HG02759 (cell line): Measurements from ENCODE around the gene BCAS1.

ENCODE experiments used
- ATAC-seq: cut with Tn5 transposase; IDR thresholded peaks from one replicate; pipeline ENCODE4 v1.9.1; 2021; ENCODE audit warnings: mild to moderate bottlenecking, moderate library complexity; ENCODE audit not compliant: unreplicated experiment

Gene BCAS1

DNA sequence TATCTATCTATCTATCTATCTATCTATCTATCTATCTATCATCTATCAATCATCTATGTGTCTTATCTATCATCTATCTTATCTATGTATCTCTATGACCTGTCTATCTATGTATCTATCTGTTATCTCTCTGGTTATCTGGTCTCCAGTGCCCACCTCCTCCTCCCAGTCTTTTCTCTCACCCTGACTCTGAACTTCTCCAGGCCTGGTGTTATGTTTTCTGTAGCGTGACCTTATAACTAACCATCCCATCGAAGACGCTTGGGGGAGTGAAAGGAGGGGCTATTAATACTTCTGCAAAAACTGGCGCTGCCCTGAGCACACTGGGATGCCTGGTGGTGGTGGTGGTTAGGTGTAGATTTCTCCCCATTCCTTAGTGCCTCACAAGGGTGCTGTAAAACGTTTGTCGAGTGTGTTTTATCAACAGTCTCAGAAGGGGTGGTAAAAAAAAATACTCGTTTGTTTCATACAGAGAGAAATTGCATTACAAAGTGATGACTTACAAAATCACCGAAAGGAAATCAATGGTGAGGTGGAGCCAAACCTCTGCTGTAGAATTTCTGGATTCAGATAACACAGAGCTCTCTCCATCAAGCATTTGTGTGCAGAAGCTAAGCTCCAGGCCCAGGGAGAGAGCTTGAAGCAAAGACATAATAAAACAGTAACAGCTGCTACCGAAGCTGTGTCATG is 156.2 kb downstream of the BCAS1 start:
- no peak for ATAC-seq

DNA sequence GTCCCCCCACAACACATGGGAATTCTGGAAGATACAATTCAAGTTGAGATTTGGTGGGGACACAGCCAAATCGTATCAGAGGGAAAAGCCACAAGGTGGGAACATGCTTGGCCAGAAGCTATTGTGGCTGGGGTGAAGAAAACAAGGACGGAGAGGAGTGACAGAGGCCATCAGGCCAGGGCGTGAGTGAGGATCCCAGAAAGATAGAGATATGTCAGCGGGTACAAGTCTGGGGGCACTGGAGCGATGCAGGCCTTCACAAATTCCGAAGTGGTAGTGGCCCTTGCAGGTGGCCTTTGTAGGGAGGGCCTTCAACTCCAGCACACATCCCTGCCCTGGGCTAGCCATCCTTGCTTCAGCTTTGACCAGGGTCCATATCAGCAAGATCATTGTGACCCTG is 159.1 kb downstream of the BCAS1 start:
- ATAC-seq: no peak

DNA sequence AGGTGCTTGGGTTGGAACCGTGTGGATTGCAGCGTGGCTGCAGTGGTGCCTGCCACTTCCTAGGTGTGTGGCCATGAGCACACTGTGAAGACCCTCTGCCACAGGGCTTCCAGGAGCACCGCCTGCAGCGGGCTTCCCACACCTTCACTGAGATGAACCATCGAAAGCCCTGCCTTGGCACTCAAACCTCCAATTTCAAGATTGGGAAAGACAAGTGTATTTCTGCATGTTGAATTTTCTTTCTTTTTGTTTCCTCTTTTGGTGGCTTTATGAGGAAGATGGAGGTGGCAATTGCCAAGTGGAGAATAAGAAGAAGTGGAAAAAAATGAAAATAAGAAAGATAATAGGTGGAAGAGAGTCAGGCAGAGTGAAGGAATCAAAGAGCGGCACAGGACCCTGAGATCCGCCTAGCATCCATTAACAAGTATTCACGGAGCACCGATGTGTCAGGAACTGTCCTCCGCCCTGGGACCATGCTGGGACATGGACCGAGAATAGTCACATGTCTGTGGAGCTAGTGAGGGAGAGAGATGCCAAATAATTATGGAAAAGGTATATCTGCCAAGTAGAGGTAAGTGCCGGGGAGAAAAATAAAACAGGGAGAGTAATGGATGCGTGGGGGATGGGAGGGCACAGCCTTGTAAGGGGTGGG is 159.9 kb downstream of the BCAS1 start:
- ATAC-seq: no peak

DNA sequence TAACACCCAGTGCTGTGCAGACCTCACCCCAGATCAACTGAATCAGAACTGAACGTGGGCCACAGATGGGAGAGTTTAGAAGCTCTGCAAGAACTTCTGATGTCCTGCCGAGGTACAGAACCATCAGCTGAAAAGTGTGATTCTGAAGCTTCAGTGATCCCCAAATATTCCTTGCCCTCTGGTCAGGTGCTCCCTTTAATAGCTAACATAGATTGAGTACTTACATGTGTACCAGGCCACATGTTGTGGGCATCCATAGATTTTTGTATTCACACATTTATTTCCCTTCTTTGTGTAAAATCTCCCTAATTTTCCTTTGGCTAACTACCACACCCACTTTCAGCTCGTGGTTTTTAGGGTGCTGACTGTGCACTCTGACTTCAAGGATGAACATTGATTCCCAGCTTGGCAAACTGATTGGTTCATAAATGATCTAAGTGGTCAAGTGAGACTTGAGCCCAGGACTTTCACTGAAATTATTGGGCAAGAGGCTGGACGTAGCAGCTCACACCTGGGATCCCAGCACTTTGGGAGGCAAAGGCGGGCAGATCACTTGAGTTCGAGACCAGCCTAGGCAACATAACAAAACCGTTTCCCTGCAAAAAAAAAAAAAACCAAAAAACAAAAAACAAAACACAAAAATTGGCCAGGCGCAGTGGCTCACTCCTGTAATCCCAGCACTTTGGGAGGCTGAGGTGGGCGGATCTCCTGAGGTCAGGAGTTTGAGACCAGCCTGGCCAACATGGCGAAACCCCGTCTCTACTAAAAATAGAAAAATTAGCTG is 162.2 kb downstream of the BCAS1 start:
- no peak for ATAC-seq

DNA sequence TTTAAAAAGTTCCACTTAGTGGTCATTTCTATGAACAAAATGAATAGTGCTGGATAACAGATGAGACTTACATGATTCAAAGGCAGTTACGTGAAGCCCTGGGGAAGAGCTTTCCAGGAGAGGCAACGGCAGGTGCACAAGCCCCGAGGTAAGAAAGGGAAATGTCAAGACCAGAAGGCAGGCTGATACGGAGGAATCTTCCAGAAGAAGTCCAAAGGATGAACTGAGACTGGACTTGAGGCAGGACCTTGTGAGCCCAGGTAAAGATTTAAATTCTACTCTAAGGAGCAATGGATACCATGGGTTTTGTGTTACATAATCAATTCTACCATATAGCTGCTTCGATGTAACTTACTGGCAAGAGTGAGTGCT is 164.6 kb downstream of the BCAS1 start:
- no peak for ATAC-seq

DNA sequence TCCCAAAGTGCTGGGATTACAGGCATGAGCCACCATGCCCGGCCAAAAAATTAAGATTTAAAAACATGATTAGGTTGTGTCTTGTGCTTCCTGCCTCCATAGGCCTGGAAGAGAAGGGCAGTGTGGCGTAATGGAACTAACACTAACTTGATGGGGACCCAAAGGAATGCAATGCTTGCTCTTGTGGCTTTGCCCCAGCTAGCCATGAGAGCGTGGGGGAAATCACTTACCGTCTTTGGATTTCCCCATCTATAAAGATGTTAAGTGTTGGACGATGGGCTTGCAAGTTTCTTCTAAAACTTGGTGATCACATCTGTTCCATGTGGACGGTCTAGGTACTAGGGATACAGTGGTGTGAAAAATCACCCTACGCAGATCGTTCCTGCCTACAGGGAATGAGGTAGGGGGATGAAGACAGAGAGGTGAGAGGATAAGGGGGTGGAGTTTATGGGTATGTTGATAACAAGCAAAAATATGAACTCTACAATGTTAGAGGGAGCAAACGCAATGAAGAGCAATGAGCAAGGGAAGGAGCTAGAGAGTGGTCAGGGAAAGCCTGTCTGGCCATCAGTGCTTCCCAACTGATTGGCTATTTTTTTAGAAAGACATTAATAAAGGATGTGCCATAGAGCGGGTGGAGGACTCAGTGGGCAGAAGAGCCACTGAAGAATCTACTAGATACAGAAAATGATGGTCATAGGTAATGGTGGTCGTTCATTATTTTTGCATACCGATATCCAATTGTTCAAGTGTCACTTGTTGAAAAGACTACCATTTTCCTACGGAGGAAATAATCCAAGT is 165.2 kb downstream of the BCAS1 start:
- peak; percentile 47 for ATAC-seq

DNA sequence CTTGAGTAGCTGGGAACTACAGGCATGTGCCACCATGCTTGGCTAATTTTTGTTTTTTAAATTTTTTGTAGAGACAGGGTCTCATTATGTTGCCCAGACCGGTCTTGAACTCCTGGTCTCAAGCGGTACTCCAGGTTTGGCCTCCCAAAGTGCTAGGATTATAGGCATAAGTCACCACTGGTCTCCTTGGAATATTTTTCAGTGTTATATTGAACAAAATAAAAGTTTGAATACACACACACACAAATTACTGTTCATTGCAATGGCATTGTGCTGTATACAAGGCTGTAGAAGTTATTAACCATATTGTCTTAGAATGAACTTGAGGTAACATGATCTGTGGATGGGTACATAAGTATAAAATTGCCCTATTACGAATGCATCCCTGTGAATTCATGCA is 166.1 kb downstream of the BCAS1 start:
- no peak for ATAC-seq

DNA sequence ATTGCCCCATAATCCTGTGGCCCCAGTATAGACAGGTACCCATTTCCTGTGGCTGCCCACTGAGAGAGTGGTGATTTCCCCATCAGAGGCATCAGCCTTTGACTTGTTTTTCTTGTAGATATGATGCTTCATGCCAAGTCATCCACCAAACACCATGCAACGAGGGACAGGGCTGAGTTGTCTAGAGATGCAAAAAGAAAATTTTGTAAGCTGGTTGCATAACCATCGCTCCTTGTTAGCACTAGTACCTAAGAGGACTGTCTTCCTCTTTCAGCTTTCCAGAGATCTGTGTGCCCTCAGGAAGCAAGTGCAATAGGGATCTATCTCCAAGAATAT is 166.8 kb downstream of the BCAS1 start:
- no peak for ATAC-seq

DNA sequence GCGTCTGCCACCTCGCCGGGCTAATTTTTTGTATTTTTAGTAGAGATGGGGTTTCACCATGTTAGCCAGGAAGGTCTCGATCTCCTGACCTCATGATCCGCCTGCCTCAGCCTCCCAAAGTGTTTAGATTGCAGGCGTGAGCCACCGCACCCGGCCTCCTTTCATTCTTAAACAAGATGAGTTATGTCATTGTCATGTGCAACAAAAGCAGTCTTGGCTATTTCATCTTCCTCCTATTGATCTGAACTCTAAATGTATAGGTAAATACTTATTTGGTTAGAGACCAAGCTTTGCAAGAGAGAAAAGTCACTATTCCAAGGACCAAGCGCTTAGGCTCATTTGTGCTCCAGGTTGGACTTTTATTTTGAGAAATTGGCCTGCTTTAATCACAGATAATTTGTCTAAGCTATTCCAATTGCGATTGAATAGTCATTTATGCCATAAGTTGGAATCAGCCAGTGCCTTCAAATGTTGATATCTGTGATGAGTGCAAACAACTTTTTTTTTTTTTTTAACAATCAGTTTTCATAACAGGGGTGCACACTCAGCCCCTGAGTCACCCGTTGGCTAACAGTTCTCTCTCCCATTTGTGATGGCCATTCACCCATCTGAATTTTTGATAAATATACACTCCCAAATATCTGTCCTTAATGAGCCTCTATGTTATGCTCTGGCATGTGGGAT is 167.3 kb downstream of the BCAS1 start:
- ATAC-seq: no peak

DNA sequence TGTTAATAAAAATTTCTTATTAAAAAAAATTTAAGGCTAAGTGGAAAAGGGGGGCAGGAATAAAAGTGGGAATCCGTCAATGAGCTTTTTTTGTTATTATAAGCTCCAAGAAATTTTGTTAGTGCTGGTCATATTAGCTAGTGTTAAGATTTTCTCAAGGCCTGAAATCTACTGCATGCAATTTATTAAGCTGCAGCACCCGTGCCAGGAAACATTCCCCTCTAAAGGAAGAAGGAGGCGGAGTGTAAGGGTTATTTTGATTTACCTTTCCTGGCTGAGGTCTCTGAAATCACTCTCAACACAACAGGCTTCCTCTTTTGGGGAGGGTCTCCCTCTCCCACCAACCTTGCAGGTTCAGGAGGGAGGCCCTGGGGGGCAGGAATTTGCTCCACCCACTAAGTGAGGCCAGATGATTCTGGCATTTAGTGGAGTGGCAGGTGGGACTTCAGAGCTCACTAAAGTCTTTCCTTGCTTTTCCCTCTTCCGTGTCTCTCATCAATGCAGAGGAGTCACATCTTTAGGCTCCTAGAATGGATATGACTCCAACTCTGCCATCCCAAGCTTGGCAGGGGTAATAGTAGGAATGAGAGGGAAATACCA is 168.8 kb downstream of the BCAS1 start:
- ATAC-seq: no peak

DNA sequence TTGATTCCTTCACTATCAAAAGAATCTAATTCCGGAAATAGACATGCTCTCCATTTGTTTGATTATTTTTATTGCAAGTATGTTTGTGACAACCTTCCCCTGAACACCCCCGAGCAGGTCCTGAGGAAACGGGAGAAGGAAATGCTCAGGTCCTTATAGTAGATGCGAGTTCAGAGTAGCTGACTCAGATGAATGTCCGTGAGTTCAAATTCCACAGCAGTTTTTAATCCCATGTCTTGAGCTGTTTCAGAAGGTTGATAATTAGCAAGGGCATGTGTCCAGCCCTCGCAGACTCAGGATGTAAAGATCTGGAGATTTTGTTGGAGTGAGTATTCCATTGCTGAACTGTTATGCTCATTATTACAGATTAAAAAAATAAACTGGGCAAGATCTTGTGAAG is 169.3 kb downstream of the BCAS1 start:
- ATAC-seq: no peak

DNA sequence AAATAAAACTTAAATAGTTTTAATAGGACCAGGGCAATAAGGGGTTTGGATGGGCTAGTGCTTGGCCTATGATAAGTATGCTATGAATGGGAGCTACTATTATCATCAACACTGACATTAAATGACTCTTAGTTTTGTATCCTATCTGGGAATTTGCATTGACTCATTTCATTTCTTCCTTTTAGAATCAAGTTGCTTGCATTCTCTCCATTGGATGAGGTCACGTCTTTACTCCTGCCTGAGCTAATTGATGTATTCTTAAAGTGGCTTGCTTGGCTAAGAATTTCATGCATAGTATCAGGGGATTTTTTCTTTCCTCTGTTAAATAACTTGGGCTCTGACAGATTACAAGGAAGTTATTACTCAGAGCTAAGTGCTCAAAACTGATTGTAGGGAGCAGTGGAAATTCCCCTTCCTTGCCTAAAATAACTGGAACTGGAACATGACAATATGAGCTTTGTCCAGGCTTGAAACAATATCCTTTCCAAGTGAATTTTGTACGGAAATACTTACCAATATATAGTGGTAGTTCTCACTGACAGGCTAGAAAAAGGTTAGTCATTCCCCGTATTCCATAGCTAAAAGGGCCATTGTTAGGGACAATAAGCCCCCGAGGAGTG is 169.9 kb downstream of the BCAS1 start:
- peak; percentile 29 for ATAC-seq

DNA sequence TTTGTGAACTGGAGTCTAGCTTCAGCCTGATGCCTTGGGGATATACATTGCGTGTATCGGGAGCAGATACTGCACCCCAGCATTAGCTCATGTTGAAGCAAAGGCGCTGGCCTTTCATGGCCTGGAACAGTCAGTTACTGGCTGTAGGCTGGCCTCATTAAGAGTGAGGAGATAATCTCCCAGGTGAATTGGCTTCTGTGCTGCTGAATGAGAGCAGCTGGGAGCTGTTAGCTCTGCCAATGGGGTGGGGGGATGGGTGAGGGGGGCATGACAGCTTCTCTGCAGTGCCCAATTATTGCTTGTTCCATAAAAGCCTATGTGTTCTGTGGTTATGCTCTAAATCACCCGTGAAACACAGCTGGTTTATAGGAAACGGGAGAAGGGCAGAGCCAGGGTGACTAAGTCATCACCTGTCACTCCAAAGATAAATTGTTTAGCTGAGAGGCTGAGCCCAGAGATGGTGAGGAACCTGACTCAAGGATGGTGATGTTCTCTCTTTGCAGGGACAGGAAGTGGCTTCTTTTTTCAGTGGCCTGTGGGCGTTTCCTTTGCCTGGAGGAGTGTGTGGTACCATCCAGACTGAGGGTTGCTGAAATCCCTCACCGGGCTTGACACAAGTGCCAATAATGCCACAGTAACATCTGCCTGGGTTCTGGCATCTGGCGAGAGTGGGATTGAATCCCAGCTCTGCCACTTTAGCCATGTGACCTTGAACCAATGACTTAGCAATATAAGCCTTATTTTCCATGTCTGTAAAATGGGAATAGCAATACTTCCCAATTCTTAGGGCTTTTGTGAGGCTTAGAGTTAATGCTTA is 170.8 kb downstream of the BCAS1 start:
- ATAC-seq: peak; percentile 83

DNA sequence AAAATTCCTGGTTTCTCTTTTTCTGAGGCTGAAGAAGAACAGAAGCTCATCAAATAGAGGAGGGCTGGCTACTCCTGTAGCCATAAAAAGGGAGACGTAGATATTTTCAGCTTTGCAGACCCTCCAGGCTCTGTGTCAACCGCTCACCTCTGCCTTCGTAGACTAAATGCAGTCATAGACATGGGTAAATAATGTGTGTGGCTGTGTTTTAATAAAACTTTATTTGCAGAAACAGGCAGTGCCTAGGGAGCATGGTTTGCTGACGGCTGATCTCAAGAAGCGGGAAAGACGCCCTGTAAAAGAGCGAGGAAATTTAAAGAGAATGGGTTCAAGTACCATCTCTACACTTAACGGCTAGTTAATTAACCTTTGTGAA is 171.8 kb downstream of the BCAS1 start:
- no peak for ATAC-seq

DNA sequence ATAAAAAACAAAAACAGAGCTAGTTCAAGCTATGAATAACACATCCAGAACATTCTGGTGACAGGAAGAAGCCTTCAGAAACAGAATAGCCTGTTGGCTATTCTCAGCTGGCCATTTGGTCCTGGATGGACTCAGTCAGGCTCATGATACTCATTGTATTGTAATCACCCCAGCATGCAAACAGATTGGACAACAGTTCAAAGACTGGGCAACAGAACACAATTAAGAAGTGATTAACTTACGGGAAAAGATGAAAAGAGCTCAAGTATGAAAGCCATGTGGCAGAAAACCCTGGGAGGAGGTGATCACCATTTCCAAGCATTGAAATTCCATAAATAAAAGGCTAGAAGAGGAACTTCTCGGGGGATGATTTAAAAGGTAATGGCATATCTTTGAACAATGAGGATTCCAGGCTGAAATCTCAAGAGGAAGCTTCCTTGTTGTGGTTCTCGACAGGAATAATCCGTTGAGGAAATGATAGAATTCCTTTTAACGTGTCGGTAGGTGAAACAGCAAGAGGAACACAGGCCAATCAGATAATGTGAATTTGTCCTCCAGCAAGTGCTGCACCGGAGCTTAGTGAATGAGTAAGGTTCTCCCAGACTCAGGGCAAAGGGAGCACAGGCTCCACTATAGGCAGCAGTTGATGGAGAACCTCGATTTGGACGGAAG is 172.4 kb downstream of the BCAS1 start:
- ATAC-seq: no peak

DNA sequence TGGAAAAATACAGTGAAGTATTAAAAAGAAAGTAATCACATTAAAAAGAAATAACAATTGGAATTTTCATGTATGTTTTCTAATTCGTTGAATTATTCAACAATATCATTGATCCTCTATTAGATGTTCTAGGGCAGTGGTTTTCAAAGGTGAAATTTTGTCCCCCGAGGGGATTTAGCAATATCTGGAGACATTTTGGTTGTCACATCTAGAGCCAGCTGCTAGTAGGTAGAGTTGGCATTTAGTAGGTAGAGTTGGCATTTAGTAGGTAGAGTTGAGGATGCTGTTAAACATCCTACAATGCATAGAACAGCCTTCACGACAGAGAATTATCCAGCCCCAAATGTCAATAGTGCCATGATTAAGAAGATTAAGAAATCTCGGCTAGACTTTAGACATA is 173.7 kb downstream of the BCAS1 start:
- ATAC-seq: no peak

DNA sequence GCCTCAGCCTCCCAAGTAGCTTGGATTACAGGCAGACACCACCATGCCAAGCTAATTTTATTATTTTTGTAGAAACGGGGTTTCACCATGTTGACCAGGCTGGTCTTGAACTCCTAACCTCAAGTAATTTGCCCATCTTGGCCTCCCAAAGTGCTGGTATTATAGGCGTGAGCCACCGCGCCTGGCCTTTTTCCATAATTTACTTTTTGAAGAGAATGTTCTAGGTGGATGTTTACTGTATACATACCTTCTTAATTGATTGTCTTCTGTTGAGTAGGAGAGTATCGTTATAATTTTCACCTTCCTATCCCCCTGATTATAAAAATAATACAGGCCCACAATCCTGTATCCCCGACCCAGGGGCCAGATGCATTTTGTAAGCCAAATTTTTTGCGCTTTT is 174.4 kb downstream of the BCAS1 start:
- ATAC-seq: no peak

DNA sequence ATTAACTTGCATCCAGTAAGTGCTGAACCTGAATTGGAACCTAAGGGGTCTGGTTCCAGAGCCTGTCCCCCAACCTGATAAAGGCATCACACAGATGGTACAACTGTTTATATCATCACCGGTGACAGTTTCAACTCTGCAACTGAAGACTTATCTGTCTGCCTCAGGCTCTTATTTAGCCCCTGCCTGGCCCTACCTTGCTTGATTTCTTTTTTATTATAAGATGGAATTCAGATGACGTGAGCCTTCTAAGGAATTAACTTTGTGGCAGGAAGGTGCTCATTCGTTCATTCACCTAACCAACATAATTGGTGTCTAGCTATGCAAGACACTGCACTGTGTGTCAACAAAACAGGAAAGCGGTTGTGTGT is 175.0 kb downstream of the BCAS1 start:
- ATAC-seq: no peak
